OCI-LY3 (cell line): ENCODE results near the gene CIB4.

Experiments used
- EZH2phosphoT487 ChIP-seq: fragments of 200-600 bp; shearing (Covaris generic); IDR thresholded peaks from 2 replicates; pipeline ENCODE4 v1.6.1; 2018; ENCODE audit warnings: antibody characterized with exemption, mixed run types, low read depth
- TF ChIP-seq, protein P1 (sequence below): fragments of 200-600, 300-600 bp; sonication (generic); IDR thresholded peaks from 2 replicates; pipeline ENCODE4 v1.5.1; 2014; ENCODE audit warnings: antibody characterized with exemption, low read length, low read depth

- TF ChIP-seq, protein P1, sequence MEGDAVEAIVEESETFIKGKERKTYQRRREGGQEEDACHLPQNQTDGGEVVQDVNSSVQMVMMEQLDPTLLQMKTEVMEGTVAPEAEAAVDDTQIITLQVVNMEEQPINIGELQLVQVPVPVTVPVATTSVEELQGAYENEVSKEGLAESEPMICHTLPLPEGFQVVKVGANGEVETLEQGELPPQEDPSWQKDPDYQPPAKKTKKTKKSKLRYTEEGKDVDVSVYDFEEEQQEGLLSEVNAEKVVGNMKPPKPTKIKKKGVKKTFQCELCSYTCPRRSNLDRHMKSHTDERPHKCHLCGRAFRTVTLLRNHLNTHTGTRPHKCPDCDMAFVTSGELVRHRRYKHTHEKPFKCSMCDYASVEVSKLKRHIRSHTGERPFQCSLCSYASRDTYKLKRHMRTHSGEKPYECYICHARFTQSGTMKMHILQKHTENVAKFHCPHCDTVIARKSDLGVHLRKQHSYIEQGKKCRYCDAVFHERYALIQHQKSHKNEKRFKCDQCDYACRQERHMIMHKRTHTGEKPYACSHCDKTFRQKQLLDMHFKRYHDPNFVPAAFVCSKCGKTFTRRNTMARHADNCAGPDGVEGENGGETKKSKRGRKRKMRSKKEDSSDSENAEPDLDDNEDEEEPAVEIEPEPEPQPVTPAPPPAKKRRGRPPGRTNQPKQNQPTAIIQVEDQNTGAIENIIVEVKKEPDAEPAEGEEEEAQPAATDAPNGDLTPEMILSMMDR: no peak
- TF ChIP-seq EZH2phosphoT487: no peak
Measured at GRCh38 chr2:26560892-26561291, 80.3 kb downstream of the CIB4 start.
